GM23338 (cell line): Measurements from ENCODE around the gene ZNF577.

Experiments
- EZH2 ChIP-seq: fragments of 200-600 bp; sonication (generic); IDR thresholded peaks from one replicate; pipeline ENCODE4 v1.8.0; 2017; ENCODE audit warnings: antibody characterized with exemption, mild to moderate bottlenecking, low read depth; ENCODE audit not compliant: unreplicated experiment
- EZH2phosphoT487 ChIP-seq: fragments of 200-600 bp; sonication (generic); IDR thresholded peaks from one replicate; pipeline ENCODE4 v1.8.1; 2018; ENCODE audit warnings: antibody characterized with exemption; ENCODE audit not compliant: unreplicated experiment
- POLR2AphosphoS5 ChIP-seq: IDR thresholded peaks from 2 replicates; pipeline ENCODE4 v1.6.1; 2016; ENCODE audit warnings: antibody characterized with exemption, low read depth
- ZNF331 ChIP-seq: fragments of 250-450 bp; sonication (Bioruptor Pico); IDR thresholded peaks from 2 replicates; pipeline ENCODE4 v1.5.0; 2020; ENCODE audit warnings: low read depth, mild to moderate bottlenecking, moderate library complexity
- TF ChIP-seq, protein P1 (sequence below), 2 experiments: fragments of 200-600 bp in 1 of 2; sonication (generic) in 1 of 2; conservative IDR thresholded peaks; 2 replicates each; pipeline versions ENCODE4 v1.5.1 to v1.6.1; 2016 to 2017; ENCODE audit warnings: antibody characterized with exemption in 2 of 2, low read depth in 2 of 2, mild to moderate bottlenecking in 2 of 2, moderate library complexity in 1 of 2
- TF ChIP-seq, protein P2 (sequence below): IDR thresholded peaks from one replicate; pipeline ENCODE4 v1.6.1; 2018; ENCODE audit warnings: antibody characterized with exemption; ENCODE audit not compliant: unreplicated experiment

DNA sequence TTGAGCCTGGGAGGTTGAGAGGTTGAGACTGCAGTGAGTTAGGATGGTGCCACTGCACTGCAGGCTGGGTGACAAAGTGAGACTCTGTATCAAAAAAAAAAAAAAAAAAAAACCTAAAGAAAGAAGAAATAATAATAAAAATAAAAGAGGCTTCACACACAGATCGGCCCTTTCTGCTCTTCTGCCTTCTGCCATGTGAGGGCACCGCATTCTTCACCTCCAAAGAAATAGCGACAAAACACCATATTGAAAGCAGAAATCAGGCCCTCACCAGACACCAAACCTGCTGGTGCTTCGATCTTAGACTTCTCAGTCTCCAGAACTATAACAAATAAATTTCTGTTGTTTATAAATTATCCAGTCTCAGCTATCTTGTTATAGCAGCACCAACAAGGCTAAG lies 14.1 kb upstream of the ZNF577 start:
- TF ChIP-seq, protein P1, sequence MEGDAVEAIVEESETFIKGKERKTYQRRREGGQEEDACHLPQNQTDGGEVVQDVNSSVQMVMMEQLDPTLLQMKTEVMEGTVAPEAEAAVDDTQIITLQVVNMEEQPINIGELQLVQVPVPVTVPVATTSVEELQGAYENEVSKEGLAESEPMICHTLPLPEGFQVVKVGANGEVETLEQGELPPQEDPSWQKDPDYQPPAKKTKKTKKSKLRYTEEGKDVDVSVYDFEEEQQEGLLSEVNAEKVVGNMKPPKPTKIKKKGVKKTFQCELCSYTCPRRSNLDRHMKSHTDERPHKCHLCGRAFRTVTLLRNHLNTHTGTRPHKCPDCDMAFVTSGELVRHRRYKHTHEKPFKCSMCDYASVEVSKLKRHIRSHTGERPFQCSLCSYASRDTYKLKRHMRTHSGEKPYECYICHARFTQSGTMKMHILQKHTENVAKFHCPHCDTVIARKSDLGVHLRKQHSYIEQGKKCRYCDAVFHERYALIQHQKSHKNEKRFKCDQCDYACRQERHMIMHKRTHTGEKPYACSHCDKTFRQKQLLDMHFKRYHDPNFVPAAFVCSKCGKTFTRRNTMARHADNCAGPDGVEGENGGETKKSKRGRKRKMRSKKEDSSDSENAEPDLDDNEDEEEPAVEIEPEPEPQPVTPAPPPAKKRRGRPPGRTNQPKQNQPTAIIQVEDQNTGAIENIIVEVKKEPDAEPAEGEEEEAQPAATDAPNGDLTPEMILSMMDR (conservative IDR thresholded peaks at IDR 0.05; ENCODE audit: low read depth in 2 of 2), result peak; percentile 40 to 58; a peak in 3 of 4 replicates
- TF ChIP-seq POLR2AphosphoS5, result no peak
- no peak for TF ChIP-seq EZH2phosphoT487
- TF ChIP-seq EZH2, result no peak
- TF ChIP-seq, protein P2, sequence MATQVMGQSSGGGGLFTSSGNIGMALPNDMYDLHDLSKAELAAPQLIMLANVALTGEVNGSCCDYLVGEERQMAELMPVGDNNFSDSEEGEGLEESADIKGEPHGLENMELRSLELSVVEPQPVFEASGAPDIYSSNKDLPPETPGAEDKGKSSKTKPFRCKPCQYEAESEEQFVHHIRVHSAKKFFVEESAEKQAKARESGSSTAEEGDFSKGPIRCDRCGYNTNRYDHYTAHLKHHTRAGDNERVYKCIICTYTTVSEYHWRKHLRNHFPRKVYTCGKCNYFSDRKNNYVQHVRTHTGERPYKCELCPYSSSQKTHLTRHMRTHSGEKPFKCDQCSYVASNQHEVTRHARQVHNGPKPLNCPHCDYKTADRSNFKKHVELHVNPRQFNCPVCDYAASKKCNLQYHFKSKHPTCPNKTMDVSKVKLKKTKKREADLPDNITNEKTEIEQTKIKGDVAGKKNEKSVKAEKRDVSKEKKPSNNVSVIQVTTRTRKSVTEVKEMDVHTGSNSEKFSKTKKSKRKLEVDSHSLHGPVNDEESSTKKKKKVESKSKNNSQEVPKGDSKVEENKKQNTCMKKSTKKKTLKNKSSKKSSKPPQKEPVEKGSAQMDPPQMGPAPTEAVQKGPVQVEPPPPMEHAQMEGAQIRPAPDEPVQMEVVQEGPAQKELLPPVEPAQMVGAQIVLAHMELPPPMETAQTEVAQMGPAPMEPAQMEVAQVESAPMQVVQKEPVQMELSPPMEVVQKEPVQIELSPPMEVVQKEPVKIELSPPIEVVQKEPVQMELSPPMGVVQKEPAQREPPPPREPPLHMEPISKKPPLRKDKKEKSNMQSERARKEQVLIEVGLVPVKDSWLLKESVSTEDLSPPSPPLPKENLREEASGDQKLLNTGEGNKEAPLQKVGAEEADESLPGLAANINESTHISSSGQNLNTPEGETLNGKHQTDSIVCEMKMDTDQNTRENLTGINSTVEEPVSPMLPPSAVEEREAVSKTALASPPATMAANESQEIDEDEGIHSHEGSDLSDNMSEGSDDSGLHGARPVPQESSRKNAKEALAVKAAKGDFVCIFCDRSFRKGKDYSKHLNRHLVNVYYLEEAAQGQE, result no peak
- TF ChIP-seq ZNF331 (CRISPR knock-in tag), result no peak
